Stimulated activated naive B cell treated with anti-CD40 and anti-IgM and Interleukin-4, amounts not matched to agents 10 μg/mL and 1 μg/mL and 100 μg/mL, for 72 hours (primary cell): ENCODE data around the gene ARHGEF25.
"Not testable (repeated sequence)": the region's sequence is repeated elsewhere in the genome, so short reads cannot be mapped to it uniquely, and the experiment has no call there.

Experiments used
- ATAC-seq, 2 donors: fragments of 150-1000 bp; cut with Tn5 transposase; replicated peaks; 2 replicates each; pipeline ENCODE4 v1.10.0; 2021; ENCODE audit warnings: moderate library complexity in 1 of 2
- DNase-seq: peaks from one replicate; pipeline ENCODE4 v3.0.0; 2021
- H3K27ac Mint-ChIP-seq: one replicate; pipeline ENCODE4 v1.8.0; 2022; ENCODE audit warnings: mild to moderate bottlenecking, mixed read lengths
- H3K27me3 Mint-ChIP-seq, 2 donors: one replicate each; pipeline ENCODE4 v1.8.0; 2022; ENCODE audit warnings: mixed read lengths in 2 of 2
- H3K36me3 Mint-ChIP-seq, 2 donors: one replicate each; pipeline ENCODE4 v1.8.0; 2022; ENCODE audit warnings: mixed read lengths in 2 of 2, mild to moderate bottlenecking in 1 of 2
- H3K4me1 Mint-ChIP-seq, 2 donors: one replicate each; pipeline ENCODE4 v1.8.0; 2022; ENCODE audit warnings: mixed read lengths in 2 of 2, mild to moderate bottlenecking in 1 of 2
- H3K4me3 Mint-ChIP-seq, 2 donors: one replicate each; pipeline ENCODE4 v1.8.0; 2022; ENCODE audit warnings: mild to moderate bottlenecking in 2 of 2, mixed read lengths in 2 of 2, moderate library complexity in 1 of 2
- H3K9me3 Mint-ChIP-seq, 2 donors: one replicate each; pipeline ENCODE4 v1.8.0; 2022; ENCODE audit warnings: mixed read lengths in 2 of 2, mild to moderate bottlenecking in 1 of 2

ARHGEF25 gene

GRCh38 chr12:57638096-57638495, 26.9 kb downstream of the ARHGEF25 start:
- Mint-ChIP-seq H3K27ac (no peak overlapping the region), H3K4me3 (no peak overlapping the region), H3K9me3 (no peaks in the 10 kb centered on the region), H3K27me3 (peaks cover 20 to 46% of the 10 kb centered on the region in 2 donors), H3K36me3 (no peaks in the 10 kb centered on the region), H3K4me1 (peaks cover 5 to 6% of the 10 kb centered on the region in 2 donors)
- DNase-seq (no peak), ATAC-seq (no peak)

DNA sequence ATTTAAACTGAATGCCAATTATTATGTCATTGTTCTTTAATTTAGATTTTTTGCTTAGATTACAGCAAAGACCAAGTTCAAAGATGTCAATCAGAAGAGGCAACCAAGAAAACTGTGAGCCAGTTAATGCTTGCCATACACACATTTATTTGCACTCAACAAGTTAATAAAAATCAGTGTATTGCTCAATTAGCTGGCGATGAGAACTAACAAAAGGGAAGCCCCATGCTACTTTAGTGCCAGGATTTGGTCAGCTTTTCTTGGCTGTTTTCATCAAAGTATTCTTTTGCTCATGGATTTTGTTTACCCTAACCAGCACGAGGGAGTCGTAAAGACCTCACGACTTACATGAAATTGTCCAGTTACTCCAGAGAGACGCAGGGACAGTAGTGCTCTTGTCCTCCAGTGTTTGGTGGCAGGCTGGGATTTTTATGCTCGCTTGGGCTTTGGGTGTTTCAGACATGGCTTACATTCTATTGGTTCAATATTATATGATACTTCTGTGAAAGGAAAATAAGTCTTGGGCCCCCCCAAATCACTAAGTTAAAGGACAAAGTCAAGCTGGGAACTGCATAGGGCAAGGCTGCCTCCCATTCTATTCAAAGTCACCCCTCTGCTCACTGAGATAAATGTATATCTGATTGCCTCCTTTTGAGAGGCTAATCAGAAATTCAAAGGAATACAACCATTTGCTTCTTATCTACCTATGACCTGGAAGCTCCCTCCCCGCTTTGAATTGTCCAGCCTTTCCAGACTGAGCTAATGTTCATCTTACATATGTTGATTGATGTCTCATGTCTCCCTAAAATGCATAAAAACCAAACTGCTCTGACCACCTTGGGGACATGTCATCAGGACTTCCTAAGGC, 29.2 kb downstream of the ARHGEF25 start:
- Mint-ChIP-seq H3K4me1 (no peaks in the 10 kb centered on the region), H3K27ac (no peak overlapping the region), H3K27me3 (peaks cover 20 to 34% of the 10 kb centered on the region in 2 donors), H3K9me3 (peaks cover 0 to 1% of the 10 kb centered on the region in 2 donors), H3K4me3 (no peak overlapping the region), H3K36me3 (no peaks in the 10 kb centered on the region)
- no peak for ATAC-seq
- DNase-seq = no peak

DNA sequence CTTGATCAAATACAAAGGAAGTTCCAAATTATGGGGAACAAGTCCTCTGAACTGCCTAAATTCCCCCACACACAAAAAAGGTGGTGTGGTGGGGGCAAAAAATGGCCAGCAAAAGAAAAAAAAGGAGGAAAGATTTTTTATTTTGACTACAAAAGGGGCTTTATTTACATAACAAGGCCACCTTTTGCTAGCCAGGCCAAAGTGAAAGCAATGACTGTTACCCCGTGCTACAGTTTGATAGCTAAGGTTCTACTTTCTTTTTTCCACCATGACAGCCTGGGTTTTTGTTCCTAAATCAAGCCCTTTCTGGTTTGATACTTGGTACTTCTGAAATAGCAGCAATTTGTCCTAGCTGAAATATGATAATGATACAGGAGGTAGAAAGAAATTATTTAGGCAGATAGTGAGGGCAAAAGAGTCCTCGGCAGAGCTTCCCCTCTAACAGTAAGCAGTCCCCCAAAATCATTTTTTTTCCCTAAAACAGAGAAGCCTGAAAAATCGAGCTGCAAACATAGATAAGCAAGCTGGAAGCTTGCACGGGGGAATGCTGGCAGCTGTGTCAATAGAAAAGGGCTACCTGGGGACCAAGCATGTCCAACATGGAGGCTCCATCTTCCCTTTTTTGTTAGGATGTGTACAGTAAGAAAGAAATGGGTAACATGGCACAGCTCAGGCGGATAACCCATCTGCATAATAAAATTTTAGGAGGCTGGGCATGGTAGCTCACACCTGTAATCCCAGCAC, 30.6 kb downstream of the ARHGEF25 start:
- DNase-seq (no peak), ATAC-seq (no peak)
- Mint-ChIP-seq H3K4me1 (no peaks in the 10 kb centered on the region), H3K9me3 (peaks cover 0 to 3% of the 10 kb centered on the region in 2 donors), H3K27me3 (peaks cover 20 to 31% of the 10 kb centered on the region in 2 donors), H3K27ac (no peak overlapping the region), H3K4me3 (no peak overlapping the region), H3K36me3 (no peaks in the 10 kb centered on the region)

- not testable (repeated sequence) for H3K27ac Mint-ChIP-seq, H3K4me1 Mint-ChIP-seq, DNase-seq, H3K4me3 Mint-ChIP-seq, H3K36me3 Mint-ChIP-seq, H3K9me3 Mint-ChIP-seq, ATAC-seq
- H3K27me3 Mint-ChIP-seq = peaks cover 13 to 14% of the 10 kb centered on the region in 2 donors
These were observed 34.9 kb downstream of the ARHGEF25 start for GRCh38 chr12:57645990-57646658.

DNA sequence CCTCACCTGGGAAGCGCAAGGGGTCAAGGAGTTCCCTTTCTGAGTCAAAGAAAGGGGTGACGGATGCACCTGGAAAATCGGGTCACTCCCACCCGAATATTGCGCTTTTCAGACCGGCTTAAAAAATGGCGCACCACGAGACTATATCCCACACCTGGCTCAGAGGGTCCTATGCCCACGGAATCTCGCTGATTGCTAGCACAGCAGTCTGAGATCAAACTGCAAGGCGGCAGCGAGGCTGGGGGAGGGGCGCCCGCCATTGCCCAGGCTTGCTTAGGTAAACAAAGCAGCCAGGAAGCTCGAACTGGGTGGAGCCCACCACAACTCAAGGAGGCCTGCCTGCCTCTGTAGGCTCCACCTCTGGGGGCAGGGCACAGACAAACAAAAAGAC, 35.4 kb downstream of the ARHGEF25 start:
- not testable (repeated sequence) for H3K4me1 Mint-ChIP-seq, H3K27ac Mint-ChIP-seq, DNase-seq, H3K27me3 Mint-ChIP-seq, H3K9me3 Mint-ChIP-seq, H3K36me3 Mint-ChIP-seq, H3K4me3 Mint-ChIP-seq, ATAC-seq

- no peak overlapping the region for H3K27ac Mint-ChIP-seq
- ATAC-seq = no peak
- DNase-seq = no peak
- H3K4me1 Mint-ChIP-seq = no peaks in the 10 kb centered on the region
- no peaks in the 10 kb centered on the region for H3K9me3 Mint-ChIP-seq
- no peaks in the 10 kb centered on the region for H3K36me3 Mint-ChIP-seq
- H3K27me3 Mint-ChIP-seq = peaks cover 8 to 10% of the 10 kb centered on the region in 2 donors
- H3K4me3 Mint-ChIP-seq = no peak overlapping the region
These were observed 42.8 kb downstream of the ARHGEF25 start for GRCh38 chr12:57654042-57654441.

DNA sequence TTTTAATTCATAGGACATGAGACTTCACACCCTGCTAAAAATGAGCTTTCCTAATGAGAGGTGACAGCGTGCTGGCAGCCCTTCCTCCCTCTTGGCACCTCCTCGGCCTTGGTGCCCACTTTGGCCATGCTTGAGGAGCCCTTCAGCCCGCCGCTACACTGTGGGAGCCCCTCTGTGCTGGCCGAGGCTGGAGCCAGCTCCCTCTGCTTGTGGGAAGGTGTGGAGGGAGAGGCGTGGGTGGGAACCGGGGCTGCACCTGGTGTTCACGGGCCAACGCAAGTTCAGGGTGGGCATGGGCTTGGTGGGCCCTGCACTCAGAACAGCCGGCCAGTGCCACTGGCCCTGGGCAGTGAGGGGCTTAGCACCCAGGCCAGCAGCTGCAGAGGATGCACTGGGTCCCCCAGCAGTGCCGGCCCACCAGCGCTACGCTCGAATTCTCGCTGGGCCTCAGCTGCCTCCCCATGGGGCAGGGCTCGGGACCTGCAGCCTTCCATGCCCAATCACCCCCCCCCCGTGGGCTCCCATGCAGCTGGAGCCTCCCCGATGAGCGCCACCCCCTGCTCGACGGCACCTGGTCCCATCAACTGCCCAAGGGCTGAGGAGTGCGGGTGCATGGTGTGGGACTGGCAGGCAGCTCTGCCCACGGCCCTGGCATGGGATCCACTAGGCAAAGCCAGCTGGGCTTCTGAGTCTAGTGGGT, 44.5 kb downstream of the ARHGEF25 start:
- no peak overlapping the region for H3K4me3 Mint-ChIP-seq
- ATAC-seq = no peak
- H3K27ac Mint-ChIP-seq = no peak overlapping the region
- no peaks in the 10 kb centered on the region for H3K9me3 Mint-ChIP-seq
- peaks cover 9 to 10% of the 10 kb centered on the region in 2 donors for H3K27me3 Mint-ChIP-seq
- no peaks in the 10 kb centered on the region for H3K36me3 Mint-ChIP-seq
- H3K4me1 Mint-ChIP-seq = no peaks in the 10 kb centered on the region
- no peak for DNase-seq

- not testable (repeated sequence) for H3K4me3 Mint-ChIP-seq, H3K27me3 Mint-ChIP-seq, DNase-seq, H3K27ac Mint-ChIP-seq, H3K36me3 Mint-ChIP-seq, ATAC-seq, H3K4me1 Mint-ChIP-seq, H3K9me3 Mint-ChIP-seq
These were observed 45.2 kb downstream of the ARHGEF25 start for GRCh38 chr12:57656408-57656807.

- ATAC-seq = no peak
- H3K9me3 Mint-ChIP-seq = peaks cover 0 to 3% of the 10 kb centered on the region in 2 donors
- H3K4me3 Mint-ChIP-seq = no peak overlapping the region
- no peaks in the 10 kb centered on the region for H3K4me1 Mint-ChIP-seq
- DNase-seq = no peak
- no peaks in the 10 kb centered on the region for H3K36me3 Mint-ChIP-seq
- no peak overlapping the region for H3K27ac Mint-ChIP-seq
- peaks cover 9 to 10% of the 10 kb centered on the region in 2 donors for H3K27me3 Mint-ChIP-seq
These were observed 46.5 kb downstream of the ARHGEF25 start for GRCh38 chr12:57657744-57658143.

DNA sequence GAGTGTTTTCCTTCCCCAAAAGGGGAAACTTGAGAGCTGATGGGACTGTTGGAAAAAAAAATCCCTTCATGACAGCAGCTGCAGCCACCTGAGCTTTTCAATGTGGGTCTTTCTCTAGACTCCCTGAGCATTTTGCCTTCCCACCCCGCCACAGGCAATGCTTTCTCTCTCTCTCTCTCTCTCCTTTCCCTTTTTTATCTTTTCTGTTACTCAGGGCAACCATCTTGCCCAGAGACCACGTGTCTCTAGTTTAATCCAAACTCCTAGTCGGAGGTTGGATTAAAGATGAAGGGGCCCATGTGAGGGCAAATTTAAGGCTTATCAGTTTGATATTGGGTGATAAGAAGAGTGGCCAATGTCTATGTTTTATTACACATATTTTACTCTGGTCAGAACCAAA, 47.7 kb downstream of the ARHGEF25 start:
- Mint-ChIP-seq H3K9me3 (peaks cover 0 to 3% of the 10 kb centered on the region in 2 donors), H3K4me1 (no peaks in the 10 kb centered on the region), H3K36me3 (no peaks in the 10 kb centered on the region), H3K27ac (no peak overlapping the region), H3K4me3 (no peak overlapping the region), H3K27me3 (peaks cover 9 to 10% of the 10 kb centered on the region in 2 donors)
- ATAC-seq = no peak
- no peak for DNase-seq

- DNase-seq = no peak
- no peaks in the 10 kb centered on the region for H3K4me1 Mint-ChIP-seq
- ATAC-seq = no peak
- no peak overlapping the region for H3K4me3 Mint-ChIP-seq
- H3K9me3 Mint-ChIP-seq = peaks cover 0 to 3% of the 10 kb centered on the region in 2 donors
- H3K36me3 Mint-ChIP-seq = no peaks in the 10 kb centered on the region
- no peak overlapping the region for H3K27ac Mint-ChIP-seq
- H3K27me3 Mint-ChIP-seq = peaks cover 9 to 13% of the 10 kb centered on the region in 2 donors
These were observed 50.1 kb downstream of the ARHGEF25 start for GRCh38 chr12:57661376-57661775.

DNA sequence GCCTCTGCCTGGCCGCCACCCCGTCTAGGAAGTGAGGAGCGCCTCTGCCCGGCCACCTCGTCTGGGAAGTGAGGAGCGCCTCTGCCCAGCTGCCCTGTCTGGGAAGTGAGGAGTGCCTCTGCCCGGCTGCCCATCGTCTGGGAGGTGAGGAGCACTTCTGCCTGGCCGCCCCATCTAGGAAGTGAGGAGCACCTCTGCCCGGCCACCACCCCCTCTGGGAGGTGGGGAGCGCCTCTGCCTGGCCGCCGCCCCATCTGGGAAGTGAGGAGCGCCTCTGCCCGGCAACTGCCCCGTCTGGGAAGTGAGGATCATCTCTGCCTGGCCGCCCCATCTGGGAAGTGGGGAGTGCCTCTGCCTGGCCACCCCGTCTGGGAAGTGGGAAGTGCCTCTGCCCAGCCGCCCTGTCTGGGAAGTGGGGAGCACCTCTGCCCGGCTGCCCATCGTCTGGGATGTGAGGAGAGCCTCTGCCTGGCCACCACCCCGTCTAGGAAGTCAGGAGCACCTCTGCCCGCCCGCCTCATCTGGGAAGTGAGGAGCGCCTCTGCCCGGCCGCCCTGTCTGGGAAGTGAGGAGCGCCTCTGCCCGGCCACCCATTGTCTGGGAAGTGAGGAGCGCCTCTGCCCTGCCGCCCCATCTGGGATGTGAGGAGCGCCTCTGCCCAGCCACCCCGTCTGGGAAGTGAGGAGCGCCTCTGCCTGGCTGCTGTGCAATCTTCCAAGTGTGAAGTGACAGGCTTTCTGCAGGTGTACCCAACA, 54.0 kb downstream of the ARHGEF25 start:
- not testable (repeated sequence) for H3K36me3 Mint-ChIP-seq, H3K9me3 Mint-ChIP-seq, DNase-seq, ATAC-seq, H3K4me3 Mint-ChIP-seq, H3K27ac Mint-ChIP-seq, H3K4me1 Mint-ChIP-seq
- peaks cover 4 to 18% of the 10 kb centered on the region in 2 donors for H3K27me3 Mint-ChIP-seq
